ENCODE data around the gene TYROBP.
"Not testable (repeated sequence)": the region's sequence is repeated elsewhere in the genome, so short reads cannot be mapped to it uniquely, and the experiment has no call there.

The TYROBP gene

DNA sequence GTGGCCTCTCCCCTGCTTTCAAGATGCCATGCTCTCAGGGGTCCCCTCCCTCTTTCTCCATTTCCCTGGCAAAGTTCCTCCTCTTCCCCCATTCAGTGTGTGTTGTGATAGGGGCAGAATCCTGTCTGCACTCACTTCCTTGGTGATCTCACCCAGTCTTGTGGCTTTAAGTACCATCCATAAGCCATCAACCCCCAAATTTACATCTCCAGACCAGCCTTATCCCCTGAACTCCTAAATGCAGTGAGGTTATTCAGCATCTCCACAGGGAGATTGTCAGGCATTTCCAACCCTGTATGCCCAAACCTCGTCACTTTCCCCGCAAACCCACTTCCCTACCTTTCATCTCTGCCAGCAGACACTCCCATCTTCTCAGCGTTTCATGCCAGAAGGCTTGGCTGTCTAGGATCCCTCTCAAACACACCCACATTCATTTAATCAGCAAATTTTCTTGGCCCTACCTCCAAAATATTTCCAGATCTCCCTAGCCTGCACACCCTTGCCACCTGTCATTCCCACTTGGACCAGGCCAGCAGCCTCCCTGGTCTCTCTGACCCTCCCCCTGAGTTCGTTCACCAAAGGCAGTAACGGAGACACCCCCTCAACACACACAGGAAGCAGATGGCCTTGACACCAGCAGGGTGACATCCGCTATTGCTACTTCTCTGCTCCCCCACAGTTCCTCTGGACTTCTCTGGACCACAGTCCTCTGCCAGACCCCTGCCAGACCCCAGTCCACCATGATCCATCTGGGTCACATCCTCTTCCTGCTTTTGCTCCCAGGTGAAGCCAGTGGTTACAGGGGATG, 6.0 kb downstream of the TYROBP start, which contains the start of gene HCST:
TSS of gene HCST (plus strand) at position 676 of the 808 bp plus-strand sequence. CDS start at position 741, 65 bp downstream.
- DNase-seq (ENCODE audit: extremely low read depth in 1 of 2, low read depth in 1 of 2), result no peak

DNA sequence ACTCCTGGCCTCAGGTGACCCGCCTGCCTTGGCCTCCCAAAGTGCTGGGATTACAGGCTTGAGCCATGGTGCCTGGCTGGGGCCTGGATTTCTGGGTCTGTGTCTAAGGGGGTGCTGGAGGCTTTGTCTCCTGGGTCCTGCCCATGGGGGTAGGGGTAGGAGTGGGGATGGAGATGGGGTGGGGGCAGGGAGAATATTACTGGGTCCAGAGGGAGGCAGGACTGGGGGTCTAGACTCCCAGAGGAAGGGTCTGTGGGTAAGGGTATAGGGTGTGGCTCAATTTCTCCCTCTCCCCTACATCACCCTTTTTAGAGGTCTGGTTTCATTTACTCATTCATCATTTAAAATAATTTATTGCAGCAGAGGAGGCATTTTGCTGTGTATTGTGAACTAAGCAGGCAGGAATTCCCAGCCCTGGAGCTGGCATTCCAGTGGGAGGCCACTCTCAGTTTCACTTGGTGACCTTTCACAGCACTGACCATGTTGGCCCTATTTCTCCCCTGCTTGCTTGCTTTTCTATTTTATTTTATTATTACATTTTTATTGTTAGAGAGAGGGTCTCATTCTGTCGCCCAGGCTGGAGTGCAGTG, 6.9 kb downstream of the TYROBP start:
- DNase-seq (ENCODE audit: extremely low read depth in 1 of 2, low read depth in 1 of 2), result no peak

DNA sequence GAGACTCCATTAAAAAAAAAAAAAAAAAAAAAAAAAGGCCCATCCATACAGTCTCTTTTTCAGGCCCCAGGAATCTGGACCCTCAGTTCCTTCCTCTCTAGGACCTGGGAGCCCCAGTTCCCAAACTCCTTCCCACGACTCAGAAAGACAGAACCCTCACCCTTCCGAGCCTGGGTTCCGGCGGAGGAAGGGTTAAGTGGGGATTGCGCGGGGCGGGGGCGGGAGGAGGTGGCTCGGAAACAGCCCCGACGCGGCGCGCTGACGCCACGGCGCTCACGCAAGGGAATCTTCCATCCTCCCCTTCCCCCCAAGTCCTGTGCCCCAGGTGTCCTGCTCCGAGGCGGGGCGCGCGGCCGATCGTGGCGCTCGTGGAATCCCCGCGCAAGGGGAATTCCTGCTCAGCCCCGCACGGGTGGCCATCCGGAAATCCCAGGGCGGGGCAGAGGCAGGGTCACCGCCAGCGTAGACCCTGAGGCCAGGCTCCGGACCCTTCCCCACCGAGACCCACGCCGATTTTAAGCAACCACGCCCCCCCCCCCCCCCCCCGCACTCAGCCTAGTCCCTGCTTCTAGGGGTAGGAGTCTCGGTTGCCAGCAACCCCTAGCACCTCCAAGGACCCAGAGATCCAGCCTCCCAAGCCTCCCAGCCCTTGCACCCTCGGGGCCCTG, 8.4 kb downstream of the TYROBP start:
- peak; percentile 71 to 82 for DNase-seq (ENCODE audit: extremely low read depth in 1 of 2, low read depth in 1 of 2)

GRCh38 chr19:35898499-35898809, 9.6 kb downstream of the TYROBP start:
- no peak for DNase-seq (ENCODE audit: extremely low read depth in 1 of 2, low read depth in 1 of 2)

DNA sequence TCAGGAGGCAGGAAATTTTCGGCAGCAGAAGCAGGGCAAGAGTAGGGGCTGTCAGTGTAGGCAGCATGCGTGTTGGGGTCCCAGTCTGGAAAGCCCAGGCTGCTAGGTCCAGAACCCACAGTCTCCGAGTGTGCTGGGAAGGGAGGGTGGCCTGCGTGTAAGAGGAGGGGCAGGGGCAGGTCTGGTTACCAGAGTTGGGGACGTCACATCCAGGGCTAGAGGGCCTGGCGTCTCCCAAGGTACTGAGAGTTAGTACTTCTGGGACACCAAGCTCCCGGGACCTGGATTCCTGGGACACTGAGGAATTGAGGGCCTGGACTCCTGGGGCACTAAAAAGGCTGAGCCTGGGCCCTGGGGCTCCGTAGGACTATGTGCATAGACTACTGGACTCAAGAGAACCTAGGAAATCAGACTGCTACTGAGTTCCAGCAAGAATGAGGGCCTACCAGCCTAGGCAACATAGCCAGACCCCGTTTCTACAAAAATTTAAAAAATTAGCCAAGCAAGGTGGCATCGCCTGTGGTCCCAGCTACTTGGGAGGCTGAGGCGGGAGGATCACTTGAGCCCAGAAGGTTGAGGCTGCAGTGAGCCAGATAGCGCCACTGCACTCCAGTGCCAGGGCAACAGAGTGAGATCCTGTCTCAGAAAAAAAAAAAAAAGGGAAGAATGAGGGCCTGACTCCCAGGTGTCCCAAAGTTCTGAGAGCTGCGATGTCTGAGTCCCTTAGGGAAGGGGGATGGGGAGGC, 10.2 kb downstream of the TYROBP start:
- DNase-seq (ENCODE audit: extremely low read depth in 1 of 2, low read depth in 1 of 2), result no peak

DNA sequence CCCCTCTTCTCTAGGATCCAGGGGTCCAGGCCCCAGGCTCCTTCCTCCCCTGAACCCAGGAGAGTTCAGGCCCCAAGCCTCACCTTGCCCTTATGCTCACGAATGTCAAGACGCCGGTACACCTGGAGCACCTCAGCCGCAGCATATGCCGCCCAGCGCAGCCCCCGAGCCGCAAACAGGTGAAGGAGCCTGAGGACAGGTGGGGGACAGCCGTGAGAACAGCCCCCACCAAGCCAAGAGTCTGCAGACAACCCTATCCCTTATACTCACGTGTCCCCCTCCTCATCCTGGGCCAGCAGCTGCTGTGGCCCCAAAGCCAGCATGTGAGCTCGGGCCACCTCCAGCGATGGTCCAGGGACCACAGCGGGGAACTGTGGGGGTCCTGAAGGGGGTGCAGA, 11.5 kb downstream of the TYROBP start:
- no peak for DNase-seq (ENCODE audit: extremely low read depth in 1 of 2, low read depth in 1 of 2)

DNA sequence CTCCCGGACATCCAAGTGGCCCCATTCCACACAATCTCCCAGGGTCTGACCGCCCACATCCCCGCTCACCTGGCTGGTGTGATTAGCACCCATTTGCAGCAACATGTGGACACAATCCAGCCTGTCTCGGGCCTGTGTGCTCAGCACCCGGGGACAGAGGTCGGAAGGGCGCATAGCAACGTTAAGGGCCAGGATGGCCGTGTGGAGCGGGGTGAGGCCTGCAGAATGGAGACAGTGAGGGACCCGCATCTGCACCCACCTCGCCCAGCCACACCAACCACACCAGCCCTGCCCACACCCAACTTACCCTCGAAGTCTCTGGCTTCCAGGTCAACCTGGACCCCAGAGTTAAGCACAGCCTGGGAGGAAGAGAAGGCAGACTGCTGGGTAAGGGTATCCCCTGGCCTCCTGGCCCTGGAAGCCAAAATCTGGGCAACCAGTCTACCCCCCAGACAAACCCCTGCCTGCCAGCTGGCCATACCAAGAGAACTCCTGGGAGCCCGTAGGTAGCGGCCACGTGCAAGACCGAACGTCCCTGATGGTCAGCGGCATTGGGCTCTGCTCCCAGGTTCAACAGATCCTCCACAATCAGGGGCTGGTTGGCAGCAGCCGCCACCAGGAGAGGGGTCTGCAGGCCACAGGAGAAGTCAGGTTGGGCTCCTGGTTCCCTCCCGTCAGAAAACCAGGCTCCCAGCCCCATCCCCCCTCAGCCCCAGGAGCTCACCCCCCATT, 12.0 kb downstream of the TYROBP start:
- DNase-seq (ENCODE audit: extremely low read depth in 1 of 2, low read depth in 1 of 2), result no peak

GRCh38 chr19:35894342-35894741, 13.8 kb downstream of the TYROBP start:
- DNase-seq (ENCODE audit: extremely low read depth in 1 of 2, low read depth in 1 of 2), result no peak

- not testable (repeated sequence) for DNase-seq (ENCODE audit: extremely low read depth in 1 of 2, low read depth in 1 of 2)
These were observed 16.3 kb downstream of the TYROBP start for GRCh38 chr19:35891819-35892218.

DNA sequence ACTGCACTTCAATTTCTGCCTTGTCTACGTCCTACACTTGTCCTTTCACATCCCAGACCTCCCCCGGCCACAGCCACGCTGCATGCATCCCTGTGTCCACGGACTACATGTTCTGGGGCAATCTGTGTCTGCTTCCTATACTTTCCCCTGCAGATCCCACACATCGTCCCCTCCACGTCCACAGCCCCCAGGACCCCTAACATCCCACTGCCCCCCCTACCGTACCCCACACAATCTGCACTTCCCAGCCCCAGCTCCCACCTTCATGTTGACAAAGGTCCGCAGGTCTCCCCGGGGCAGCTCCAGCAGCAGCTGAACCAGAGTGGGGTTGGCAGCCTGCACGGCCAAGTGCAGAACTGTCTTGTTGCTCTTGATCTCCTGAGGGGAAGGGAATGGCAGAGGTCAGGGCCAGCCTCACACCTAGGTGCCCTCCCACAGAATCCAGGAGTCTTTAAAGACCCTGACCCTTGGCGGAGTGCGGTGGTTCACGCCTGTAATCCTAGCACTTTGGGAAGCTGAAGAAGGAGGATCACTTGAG, 17.9 kb downstream of the TYROBP start:
- no peak for DNase-seq (ENCODE audit: extremely low read depth in 1 of 2, low read depth in 1 of 2)

GRCh38 chr19:35889370-35890112, 18.6 kb downstream of the TYROBP start:
- no peak for DNase-seq (ENCODE audit: extremely low read depth in 1 of 2, low read depth in 1 of 2)

GRCh38 chr19:35888398-35888797, 19.7 kb downstream of the TYROBP start:
- DNase-seq (ENCODE audit: extremely low read depth in 1 of 2, low read depth in 1 of 2), result no peak

DNA sequence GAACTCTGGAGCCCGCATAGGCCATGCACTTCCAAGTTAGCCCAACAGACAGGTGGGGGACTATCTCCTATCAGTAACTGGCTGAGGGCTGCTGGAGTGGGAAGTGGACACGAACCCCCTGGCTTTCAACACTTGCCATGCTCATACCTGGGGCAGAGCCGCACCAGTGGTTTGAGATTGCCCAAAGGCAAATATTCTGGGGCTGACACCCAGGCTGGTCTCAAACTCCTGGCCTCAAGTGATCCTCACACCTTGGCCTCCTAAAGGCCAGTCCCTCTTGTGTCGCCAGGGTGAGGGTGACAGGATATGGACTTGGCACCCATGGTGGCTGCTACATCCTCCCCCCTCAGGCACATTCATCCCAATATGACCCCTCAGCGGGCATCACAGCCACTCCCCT, 20.9 kb downstream of the TYROBP start:
- no peak for DNase-seq (ENCODE audit: extremely low read depth in 1 of 2, low read depth in 1 of 2)

GRCh38 chr19:35885904-35886303, 22.2 kb downstream of the TYROBP start:
- no peak for DNase-seq (ENCODE audit: extremely low read depth in 1 of 2, low read depth in 1 of 2)

DNA sequence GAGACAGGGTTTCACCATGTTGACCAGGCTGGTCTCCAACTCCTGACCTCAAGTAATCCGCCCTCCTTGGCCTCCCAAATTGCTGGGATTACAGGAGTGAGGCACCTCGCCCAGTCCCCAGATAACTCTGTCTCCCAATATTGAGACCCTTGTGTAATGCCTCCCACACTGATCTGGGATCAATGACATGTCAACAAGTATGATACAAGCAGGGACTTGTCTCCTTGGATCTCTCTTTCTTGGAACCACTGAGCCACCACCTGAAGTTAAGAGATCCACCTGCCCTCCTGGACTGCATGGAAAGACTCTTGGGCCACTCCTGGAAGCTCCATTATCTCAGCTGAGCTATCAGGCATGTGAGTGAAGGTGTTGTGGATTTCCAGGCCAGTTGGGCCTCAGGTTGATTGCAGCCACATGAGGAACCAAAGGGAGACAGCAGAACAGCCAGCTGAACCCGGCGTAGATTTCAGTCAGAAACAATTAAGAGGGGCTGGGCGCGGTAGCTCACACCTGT, 22.8 kb downstream of the TYROBP start:
- no peak for DNase-seq (ENCODE audit: extremely low read depth in 1 of 2, low read depth in 1 of 2)

GRCh38 chr19:35883882-35884281, 24.2 kb downstream of the TYROBP start:
- DNase-seq (ENCODE audit: extremely low read depth in 1 of 2, low read depth in 1 of 2), result no peak

- no peak for DNase-seq (ENCODE audit: extremely low read depth in 1 of 2, low read depth in 1 of 2)
These were observed 25.8 kb downstream of the TYROBP start for GRCh38 chr19:35882114-35882832.

GRCh38 chr19:35879770-35880317, 28.3 kb downstream of the TYROBP start:
- DNase-seq (ENCODE audit: extremely low read depth in 1 of 2, low read depth in 1 of 2), result no peak

GRCh38 chr19:35879068-35879467, 29.0 kb downstream of the TYROBP start:
- no peak for DNase-seq (ENCODE audit: extremely low read depth in 1 of 2, low read depth in 1 of 2)
